Gastroesophageal sphincter (tissue), 4 donors: Measurements from ENCODE around the gene UIMC1. TPM values are rescaled to one million over a fixed set of nuclear protein-coding genes. Genes with fewer than 3 reads are reported as not detected.

Experiments
- ATAC-seq: fragments of 150-250 bp; one replicate; pipeline ENCODE4 v1.9.1; 2016; ENCODE audit warnings: mild to moderate bottlenecking, moderate library complexity
- H3K27ac ChIP-seq, 4 donors: fragments of 200-600 bp; sonication (generic) in 3 of 4; 1 replicate in 3 of 4; 2 replicates in 1 of 4; pipeline ENCODE4 v1.5.1; 2016 to 2019
- H3K27me3 ChIP-seq: fragments of 200-600 bp; sonication (generic); one replicate; pipeline ENCODE4 v1.5.1; 2019
- H3K36me3 ChIP-seq, 2 donors: fragments of 200-600 bp; sonication (generic); one replicate each; pipeline ENCODE4 v1.5.1; 2019; ENCODE audit warnings: control low read depth in 1 of 2
- H3K4me1 ChIP-seq, 3 donors: fragments of 200-600 bp; sonication (generic); 1 replicate in 2 of 3; 2 replicates in 1 of 3; pipeline ENCODE4 v1.5.1; 2016 to 2019; ENCODE audit warnings: control low read depth in 2 of 3
- H3K4me3 ChIP-seq, 2 donors: fragments of 200-600 bp; sonication (generic); one replicate each; pipeline ENCODE4 v1.5.1; 2019; ENCODE audit warnings: mild to moderate bottlenecking in 1 of 2, moderate library complexity in 1 of 2
- H3K9me3 ChIP-seq, 3 donors: fragments of 200-600 bp; sonication (generic); one replicate each; pipeline ENCODE4 v1.5.1; 2017 to 2019; ENCODE audit warnings: control low read depth in 2 of 3
- CTCF ChIP-seq, 4 experiments: fragments of 200-600 bp in 2 of 4; fragments of 450-650 bp in 2 of 4; sonication (generic) in 1 of 4; IDR thresholded peaks; one replicate each; pipeline ENCODE4 v1.5.1; 2017 to 2019; ENCODE audit warnings: antibody characterized with exemption in 4 of 4, mild to moderate bottlenecking in 2 of 4, moderate library complexity in 2 of 4
- EP300 ChIP-seq: sonication (generic); formaldehyde crosslinking; IDR thresholded peaks from one replicate; pipeline ENCODE4 v1.6.1; 2017; ENCODE audit warnings: antibody characterized with exemption, mild to moderate bottlenecking
- POLR2A ChIP-seq, 2 donors: fragments of 450-650 bp; IDR thresholded peaks; one replicate each; pipeline ENCODE4 v1.6.1; 2017; ENCODE audit warnings: antibody characterized with exemption in 2 of 2, mild to moderate bottlenecking in 2 of 2, moderate library complexity in 1 of 2
- POLR2AphosphoS5 ChIP-seq: sonication (generic); formaldehyde crosslinking; IDR thresholded peaks from one replicate; pipeline ENCODE4 v1.6.1; 2017; ENCODE audit warnings: antibody characterized with exemption
- WGBS, 2 donors: methylation state at CpG; one replicate each; pipeline ENCODE4 v1.1.5; 2018; ENCODE audit warnings: low coverage in 1 of 2; 5-methylcytosine and 5-hydroxymethylcytosine counted together
- total RNA-seq, 4 donors: library from RNA; depleted of rRNA; stranded (reverse); fragments of >200 nt; gene quantifications; one replicate each; pipeline ENCODE4 v1.1.0, GENCODE V29; 2016

Gene UIMC1
- total RNA-seq, 4 donors from 2014 or later: 37.9 to 50.6 (median 44.7) TPM

DNA sequence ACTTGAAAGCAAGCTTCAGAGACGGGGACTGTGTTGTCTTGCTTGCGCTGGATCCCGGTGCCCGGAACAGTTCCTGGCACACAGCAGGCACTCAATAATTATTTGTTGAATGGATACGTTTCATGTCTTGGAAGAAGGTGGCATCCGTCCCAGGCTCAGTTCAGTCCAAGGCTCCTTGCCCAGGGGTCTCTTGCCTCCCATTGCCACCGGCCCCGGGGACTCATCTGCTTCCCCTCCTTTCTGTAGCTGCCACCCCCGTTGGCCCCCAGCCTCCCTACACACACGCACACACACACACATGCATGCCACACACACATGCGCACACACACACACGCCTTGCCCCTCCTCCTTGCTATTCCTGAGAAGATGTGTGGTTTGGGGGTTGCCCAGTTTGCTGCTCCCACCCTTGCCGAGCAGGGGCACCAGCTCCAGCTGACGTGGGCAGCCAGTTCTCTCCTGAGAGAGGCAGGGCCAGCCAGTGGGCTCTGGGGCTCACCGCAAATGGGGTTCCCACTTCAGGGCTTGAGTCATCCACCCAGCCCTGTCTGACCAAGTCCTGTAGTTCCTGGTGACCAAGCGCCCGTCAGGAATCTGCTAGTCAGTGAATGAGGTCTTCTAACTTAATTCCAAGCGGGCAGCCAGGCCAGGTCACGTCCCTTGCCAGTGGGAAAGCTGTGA, 149.2 kb downstream of the UIMC1 start:
- Histone ChIP-seq H3K4me3 (no peak overlapping the region), H3K36me3 (no peaks in the 10 kb centered on the region), H3K27me3 (peaks cover 75% of the 10 kb centered on the region), H3K27ac (no peak overlapping the region), H3K9me3 (no peaks in the 10 kb centered on the region), H3K4me1 (no peaks in the 10 kb centered on the region)
- TF ChIP-seq POLR2AphosphoS5 (no peak), EP300 (no peak), CTCF (IDR thresholded peaks at IDR 0.05) (no peak), POLR2A (IDR thresholded peaks at IDR 0.05) (no peak)
- no peak for ATAC-seq
- 70% methylated on average over 6 of the region's 19 CpGs; no CpG with 5 or more reads in 1 of the 2 donors for WGBS, 2 donors

- H3K36me3 ChIP-seq: no peaks in the 10 kb centered on the region
- 86% methylated on average over 6 of the region's 8 CpGs; no CpG with 5 or more reads in 1 of the 2 donors for WGBS, 2 donors
- no peak overlapping the region for H3K27ac ChIP-seq
- ATAC-seq: no peak
- TF ChIP-seq CTCF (IDR thresholded peaks at IDR 0.05): no peak
- TF ChIP-seq POLR2AphosphoS5: no peak
- no peak for TF ChIP-seq EP300
- TF ChIP-seq POLR2A (IDR thresholded peaks at IDR 0.05): no peak
- no peaks in the 10 kb centered on the region for H3K9me3 ChIP-seq
- H3K27me3 ChIP-seq: peaks cover 75% of the 10 kb centered on the region
- H3K4me1 ChIP-seq: no peaks in the 10 kb centered on the region
- H3K4me3 ChIP-seq: no peak overlapping the region
These were observed 149.8 kb downstream of the UIMC1 start for GRCh38 chr5:176856746-176857145.

DNA sequence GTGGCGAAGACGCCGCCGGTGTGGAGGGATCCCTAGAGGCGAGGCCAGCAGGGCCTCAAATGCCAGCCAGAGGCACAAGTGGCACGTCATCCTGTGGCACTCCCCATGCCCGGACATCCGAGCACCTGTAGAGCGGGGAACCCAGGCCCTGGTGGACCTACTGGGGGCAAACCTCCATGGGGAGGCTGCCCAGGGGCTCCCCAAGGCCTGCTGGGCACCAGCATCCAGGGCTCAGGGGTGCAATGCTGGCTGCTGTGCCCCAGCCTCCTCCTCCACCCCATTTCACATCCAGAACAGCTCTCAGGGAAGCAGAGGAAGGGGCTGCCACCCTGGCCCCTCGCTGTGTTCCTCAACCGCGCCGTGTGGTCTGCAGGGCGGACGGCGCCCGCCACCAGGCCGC, 151.0 kb downstream of the UIMC1 start:
- no peaks in the 10 kb centered on the region for H3K9me3 ChIP-seq

More for the DNA sequence above, 151.0 kb downstream of the UIMC1 start:
- no peak for TF ChIP-seq POLR2A (IDR thresholded peaks at IDR 0.05)
- TF ChIP-seq CTCF (IDR thresholded peaks at IDR 0.05): no peak
- TF ChIP-seq EP300: no peak
- no peak for TF ChIP-seq POLR2AphosphoS5
- Histone ChIP-seq H3K4me1 (no peaks in the 10 kb centered on the region), H3K27me3 (peaks cover 75% of the 10 kb centered on the region), H3K27ac (no peak overlapping the region), H3K4me3 (no peak overlapping the region), H3K36me3 (no peaks in the 10 kb centered on the region)
- no peak for ATAC-seq
- WGBS, 2 donors: 84 to 97% methylated on average over 5 to 6 of the region's 18 CpGs

Other genes starting within 250 kb of the UIMC1 start
- gene UNC5A, start 196.2 kb downstream of the UIMC1 start, total RNA-seq: under 1 TPM in 1 of 4 donors, not detected in 3; 0.27 TPM
- 10 to 100 TPM in 2 of 4 donors, 1 to 10 TPM in 2; 3.4 to 11.5 (median 8.1) TPM for gene HK3, start 107.4 kb downstream of the UIMC1 start, total RNA-seq
- 10 to 100 TPM; 12.9 to 16.9 (median 14.2) TPM for gene ZNF346, start 15.9 kb upstream of the UIMC1 start, total RNA-seq
- 1 to 10 TPM; 3.0 to 7.4 (median 6.6) TPM for gene FGFR4, start 80.1 kb upstream of the UIMC1 start, total RNA-seq
- 10 to 100 TPM; 41.1 to 58.4 (median 49.5) TPM for gene NSD1, start 127.0 kb upstream of the UIMC1 start, total RNA-seq